Heart right ventricle (tissue), 16 donors: ENCODE data around the gene UBR2. TPM values are rescaled to one million over a fixed set of nuclear protein-coding genes. Genes with fewer than 3 reads are reported as not detected.

Experiments
- ATAC-seq, 8 donors: fragments of 200-7000 bp; cut with Tn5 transposase; one replicate each; pipeline ENCODE4 v1.9.1; 2020; ENCODE audit warnings: mild to moderate bottlenecking in 8 of 8, moderate library complexity in 8 of 8, moderate number of reproducible peaks in 1 of 8
- DNase-seq, 2 donors: peaks; one replicate each; pipeline ENCODE4 v3.0.0-alpha.2; 2020
- H3K27ac ChIP-seq, 10 donors: fragments of 200-600 bp; sonication (generic) in 2 of 10; one replicate each; pipeline versions ENCODE4 v1.5.0 to v1.8.0; 2020 to 2022; ENCODE audit warnings: mild to moderate bottlenecking in 3 of 10
- H3K27me3 ChIP-seq, 7 donors: fragments of 200-600 bp; one replicate each; pipeline ENCODE4 v1.8.0; 2021 to 2022; ENCODE audit warnings: mild to moderate bottlenecking in 2 of 7
- H3K36me3 ChIP-seq, 9 donors: fragments of 200-600 bp; sonication (generic) in 1 of 9; one replicate each; pipeline versions ENCODE4 v1.5.0 to v1.8.0; 2020 to 2022; ENCODE audit warnings: mild to moderate bottlenecking in 2 of 9
- H3K4me1 ChIP-seq, 9 donors: fragments of 200-600 bp; sonication (generic) in 1 of 9; one replicate each; pipeline versions ENCODE4 v1.5.0 to v1.8.0; 2020 to 2022; ENCODE audit warnings: mild to moderate bottlenecking in 4 of 9
- H3K4me3 ChIP-seq, 10 donors: fragments of 200-600 bp; sonication (generic) in 2 of 10; one replicate each; pipeline versions ENCODE4 v1.5.0 to v1.8.0; 2020 to 2022; ENCODE audit warnings: mild to moderate bottlenecking in 7 of 10, moderate library complexity in 2 of 10
- H3K9me3 ChIP-seq, 11 donors: fragments of 200-600 bp in 10 of 11; sonication (generic) in 2 of 11; one replicate each; pipeline versions ENCODE4 v1.5.0 to v1.8.0; 2013 to 2022; ENCODE audit warnings: mild to moderate bottlenecking in 2 of 11, control low read depth in 1 of 11, moderate library complexity in 1 of 11
- WGBS, 2 donors: extraction: QIAGEN DNeasy Blood & Tissue Kit; methylation state at CpG; one replicate each; pipeline ENCODE4 v1.1.7; 2013; ENCODE audit warnings: inconsistent platforms in 1 of 2; 5-methylcytosine and 5-hydroxymethylcytosine counted together
- intact Hi-C, 10 donors: fragments of 100-400 bp; cut with DNase I; formaldehyde crosslinking; loops; one replicate each; pipeline versions ENCODE4 v1.11.1 to v1.14.2; 2022
- polyA plus RNA-seq, 2 donors: library from polyadenylated mRNA; stranded (reverse); fragments of 200-250 nt; gene quantifications; one replicate each; pipeline ENCODE4 v1.2.3, GENCODE V29; 2013
- total RNA-seq, 10 donors: library from RNA; stranded (reverse); fragmentation: NEBNext Ultra II Directional in 3 of 10; extraction: Animal tissue kit (Norgen Biotek cat#: 25700) in 3 of 10; gene quantifications; one replicate each; pipeline versions ENCODE4 v1.2.1 to v1.2.4, GENCODE V29; 2021 to 2023
- TF ChIP-seq, protein P1 (sequence below), 9 donors: fragments of 200-600 bp; sonication (generic) in 2 of 9; IDR thresholded peaks; one replicate each; pipeline versions ENCODE4 v1.5.0 to v1.8.0; 2021 to 2022; ENCODE audit warnings: antibody characterized with exemption in 9 of 9, mild to moderate bottlenecking in 5 of 9, moderate library complexity in 1 of 9
- donor health status: Arrhythmogenic right ventricular cardiomyopathy.
- donor health status: ischemic (EF 13 %, LVEDD 7.1; RV severe dilation, severe dysfunction).
- donor health status: healthy with polysubstance abuse.
- donor health status: DM: no; HTN: yes; CAD: no.
- donor health status: DM: no; HTN: no; CAD: no.
- donor health status: ischemic (EF 25% LVEDD 6.9; RV normal size, moderate dysfunction).
- donor health status: ischemic (EF 25% LVEDD 5.7; RV mildly dilated, moderate dysfunction).
- donor health status: healthy.
- donor health status: DM: yes; HTN: yes; CAD: no.
- donor health status: Ischemic cardiomyopathy.
- donor health status: ischemic (EF 35%, LVEDD 5.7; RV mildly dilated, moderate dysfunction).
- donor health status: nonischemic (EF 11% LVEDD 7.7; RV severe dilation, severe dysfunction).
- donor health status: DM: yes; HTN: yes; CAD: no.
- donor health status: PGD.
- donor health status: ischemic (EF 29% LVEDD 5.4; RV normal size, mild dysfunction).
- donor health status: nonischemic (EF 23%, LVEDD 6.1; RV moderate dilation, normal function).

The UBR2 gene
- total and polyA plus RNA-seq, 12 donors: 6.7 to 36.5 (median 34.4) TPM

DNA sequence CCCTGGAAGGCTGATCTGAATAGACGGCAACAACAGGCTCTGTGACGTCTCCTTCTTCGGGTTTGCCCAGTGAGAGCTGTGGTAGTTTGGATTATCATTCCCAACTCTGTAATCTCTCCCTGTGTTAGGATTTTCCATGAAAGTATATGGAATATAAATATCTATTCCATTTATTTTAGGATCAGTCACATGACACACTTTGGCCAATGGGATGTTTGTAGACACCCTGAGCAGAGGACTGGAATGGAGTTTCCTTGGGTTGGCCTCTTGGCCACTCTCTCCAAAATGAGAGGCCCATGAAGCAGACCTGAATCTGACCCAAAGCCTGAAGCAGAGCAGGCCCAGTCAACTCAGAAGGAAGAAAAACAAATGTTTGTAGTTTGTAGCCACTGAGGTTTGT lies 37.2 kb upstream of the UBR2 start:
- H3K4me3 ChIP-seq: no peak overlapping the region
- WGBS, 2 donors: 94 to 96% methylated on average over 3 of the region's 3 CpGs
- H3K36me3 ChIP-seq: no peaks in the 10 kb centered on the region
- H3K27me3 ChIP-seq: no peaks in the 10 kb centered on the region
- DNase-seq: no peak
- H3K9me3 ChIP-seq: no peaks in the 10 kb centered on the region
- no peak for ATAC-seq
- intact Hi-C loops: no loop called here
- TF ChIP-seq, protein P1, sequence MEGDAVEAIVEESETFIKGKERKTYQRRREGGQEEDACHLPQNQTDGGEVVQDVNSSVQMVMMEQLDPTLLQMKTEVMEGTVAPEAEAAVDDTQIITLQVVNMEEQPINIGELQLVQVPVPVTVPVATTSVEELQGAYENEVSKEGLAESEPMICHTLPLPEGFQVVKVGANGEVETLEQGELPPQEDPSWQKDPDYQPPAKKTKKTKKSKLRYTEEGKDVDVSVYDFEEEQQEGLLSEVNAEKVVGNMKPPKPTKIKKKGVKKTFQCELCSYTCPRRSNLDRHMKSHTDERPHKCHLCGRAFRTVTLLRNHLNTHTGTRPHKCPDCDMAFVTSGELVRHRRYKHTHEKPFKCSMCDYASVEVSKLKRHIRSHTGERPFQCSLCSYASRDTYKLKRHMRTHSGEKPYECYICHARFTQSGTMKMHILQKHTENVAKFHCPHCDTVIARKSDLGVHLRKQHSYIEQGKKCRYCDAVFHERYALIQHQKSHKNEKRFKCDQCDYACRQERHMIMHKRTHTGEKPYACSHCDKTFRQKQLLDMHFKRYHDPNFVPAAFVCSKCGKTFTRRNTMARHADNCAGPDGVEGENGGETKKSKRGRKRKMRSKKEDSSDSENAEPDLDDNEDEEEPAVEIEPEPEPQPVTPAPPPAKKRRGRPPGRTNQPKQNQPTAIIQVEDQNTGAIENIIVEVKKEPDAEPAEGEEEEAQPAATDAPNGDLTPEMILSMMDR (IDR thresholded peaks at IDR 0.05): no peak
- peaks cover 0 to 15% (median 4%) of the 10 kb centered on the region in 9 donors for H3K4me1 ChIP-seq
- no peak overlapping the region for H3K27ac ChIP-seq

DNA sequence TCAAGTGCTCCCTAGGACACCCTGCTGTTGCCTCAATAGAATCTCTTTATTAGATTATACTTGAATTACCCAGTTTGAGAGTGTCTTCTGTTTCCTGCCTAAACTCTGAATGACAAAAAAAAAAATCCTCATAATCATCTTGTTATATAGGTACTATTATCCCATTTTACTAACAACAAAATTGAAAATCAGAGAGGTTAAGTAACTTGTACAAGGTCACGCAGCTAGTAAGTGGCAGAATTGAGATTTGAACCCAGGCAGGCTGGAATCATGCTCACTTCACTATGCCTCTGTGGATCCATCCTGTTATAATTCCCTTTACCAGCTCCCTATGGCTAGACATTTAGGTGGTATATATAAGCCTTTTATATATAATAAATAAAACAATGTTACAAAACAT lies 36.6 kb upstream of the UBR2 start:
- ATAC-seq (no peak), DNase-seq (no peak)
- no peaks in the 10 kb centered on the region for H3K36me3 ChIP-seq
- H3K27me3 ChIP-seq: no peaks in the 10 kb centered on the region
- TF ChIP-seq, protein P1 (IDR thresholded peaks at IDR 0.05): no peak
- WGBS, 2 donors: 97 to 99% methylated on average over 1 of the region's 1 CpG
- no peak overlapping the region for H3K4me3 ChIP-seq
- intact Hi-C loops: no loop called here
- H3K27ac ChIP-seq: no peak overlapping the region
- no peaks in the 10 kb centered on the region for H3K9me3 ChIP-seq
- peaks cover 0 to 15% (median 4%) of the 10 kb centered on the region in 9 donors for H3K4me1 ChIP-seq

GRCh38 chr6:42530296-42530695 lies 33.5 kb upstream of the UBR2 start:
- intact Hi-C loops: loop anchor here in 9 of 10 donors (5.0 to 10.0 kb wide), 8 partner anchors 75 to 315 kb away; partner anchors contain the start of genes TRERF1 (in 4 of the 9) and MRPS10 (in 2 of the 9)
- no peak for ATAC-seq
- H3K9me3 ChIP-seq: no peaks in the 10 kb centered on the region

GRCh38 chr6:42530751-42531150 lies 33.1 kb upstream of the UBR2 start:
- WGBS, 2 donors: 9 to 19% methylated on average over 1 of the region's 1 CpG
- Histone ChIP-seq H3K27me3 (no peaks in the 10 kb centered on the region), H3K9me3 (no peaks in the 10 kb centered on the region), H3K36me3 (no peaks in the 10 kb centered on the region), H3K4me1 (peaks cover 0 to 15% (median 4%) of the 10 kb centered on the region in 9 donors), H3K27ac (no peak overlapping the region), H3K4me3 (no peak overlapping the region)
- intact Hi-C loops: loop anchor here in 9 of 10 donors (5.0 to 10.0 kb wide), 8 partner anchors 76 to 316 kb away; partner anchors contain the start of genes TRERF1 (in 4 of the 9) and MRPS10 (in 2 of the 9)
- TF ChIP-seq, protein P1 (IDR thresholded peaks at IDR 0.05): no peak
- ATAC-seq (no peak), DNase-seq (no peak)

More at GRCh38 chr6:42530296-42530695, 33.5 kb upstream of the UBR2 start:
- Histone ChIP-seq H3K4me3 (no peak overlapping the region), H3K4me1 (peaks cover 0 to 15% (median 4%) of the 10 kb centered on the region in 9 donors), H3K27me3 (no peaks in the 10 kb centered on the region), H3K36me3 (no peaks in the 10 kb centered on the region), H3K27ac (no peak overlapping the region)
- TF ChIP-seq, protein P1 (IDR thresholded peaks at IDR 0.05): no peak
- WGBS, 2 donors: 96 to 97% methylated on average over 1 of the region's 1 CpG
- no peak for DNase-seq
